Fibroblast of villous mesenchyme (primary cell): ENCODE results near the gene OPN4. TPM values are rescaled to one million over a fixed set of nuclear protein-coding genes. Genes with fewer than 3 reads are reported as not detected.

ENCODE experiments used
- DNase-seq: peaks from one replicate; pipeline ENCODE4 v3.0.0-alpha.2; 2010; ENCODE audit warnings: low read depth
- H3K4me3 ChIP-seq: 2 replicates; pipeline ENCODE4 v1.5.1; 2011; ENCODE audit warnings: low read depth, mild to moderate bottlenecking, low read length
- total RNA-seq: library from RNA; depleted of rRNA; stranded (reverse); fragments of >200 nt; gene quantifications from 2 replicates; pipeline ENCODE4 v1.2.3, GENCODE V29; 2012
- TF ChIP-seq, protein P1 (sequence below): IDR thresholded peaks from 2 replicates; pipeline ENCODE4 v1.5.1; 2012; ENCODE audit warnings: low read depth, mild to moderate bottlenecking, low read length; ENCODE audit not compliant: insufficient read depth

The OPN4 gene
- total RNA-seq, 1 donor: not detected

- TF ChIP-seq, protein P1, sequence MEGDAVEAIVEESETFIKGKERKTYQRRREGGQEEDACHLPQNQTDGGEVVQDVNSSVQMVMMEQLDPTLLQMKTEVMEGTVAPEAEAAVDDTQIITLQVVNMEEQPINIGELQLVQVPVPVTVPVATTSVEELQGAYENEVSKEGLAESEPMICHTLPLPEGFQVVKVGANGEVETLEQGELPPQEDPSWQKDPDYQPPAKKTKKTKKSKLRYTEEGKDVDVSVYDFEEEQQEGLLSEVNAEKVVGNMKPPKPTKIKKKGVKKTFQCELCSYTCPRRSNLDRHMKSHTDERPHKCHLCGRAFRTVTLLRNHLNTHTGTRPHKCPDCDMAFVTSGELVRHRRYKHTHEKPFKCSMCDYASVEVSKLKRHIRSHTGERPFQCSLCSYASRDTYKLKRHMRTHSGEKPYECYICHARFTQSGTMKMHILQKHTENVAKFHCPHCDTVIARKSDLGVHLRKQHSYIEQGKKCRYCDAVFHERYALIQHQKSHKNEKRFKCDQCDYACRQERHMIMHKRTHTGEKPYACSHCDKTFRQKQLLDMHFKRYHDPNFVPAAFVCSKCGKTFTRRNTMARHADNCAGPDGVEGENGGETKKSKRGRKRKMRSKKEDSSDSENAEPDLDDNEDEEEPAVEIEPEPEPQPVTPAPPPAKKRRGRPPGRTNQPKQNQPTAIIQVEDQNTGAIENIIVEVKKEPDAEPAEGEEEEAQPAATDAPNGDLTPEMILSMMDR: no peak
- no peak overlapping the region for H3K4me3 ChIP-seq
- DNase-seq: no peak
Measured at GRCh38 chr10:86657011-86657395, 2.7 kb downstream of the OPN4 start.

- H3K4me3 ChIP-seq: no peak overlapping the region
- no peak for DNase-seq
- TF ChIP-seq, protein P1: no peak
Measured at GRCh38 chr10:86657396-86658011, 3.2 kb downstream of the OPN4 start.

GRCh38 chr10:86658261-86658741, 4.0 kb downstream of the OPN4 start:
- no peak overlapping the region for H3K4me3 ChIP-seq
- TF ChIP-seq, protein P1: no peak
- no peak for DNase-seq

DNA sequence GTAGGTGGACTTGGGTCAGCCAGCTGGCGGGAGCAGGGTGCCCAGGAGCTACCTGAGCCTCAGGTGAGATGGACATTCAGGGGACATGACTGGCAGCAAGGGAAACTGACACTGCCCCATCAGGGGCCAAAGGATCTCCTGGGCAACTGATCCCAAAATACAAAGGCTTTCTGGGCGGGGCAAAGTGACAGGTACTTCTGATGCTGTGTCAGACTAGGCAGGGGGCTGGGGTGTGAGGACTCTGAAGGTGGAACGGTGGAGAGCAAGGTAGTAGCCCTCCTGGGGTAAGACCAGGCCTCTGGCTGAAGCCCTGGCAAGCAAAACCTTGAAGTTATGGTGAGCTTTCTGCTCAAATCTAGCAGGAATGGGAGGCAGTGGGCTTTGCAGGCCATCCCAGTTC, 4.4 kb downstream of the OPN4 start:
- DNase-seq: no peak
- H3K4me3 ChIP-seq: no peak overlapping the region
- TF ChIP-seq, protein P1: no peak

- H3K4me3 ChIP-seq: no peak overlapping the region
- TF ChIP-seq, protein P1: no peak
- DNase-seq: no peak
Measured at GRCh38 chr10:86659161-86659691, 4.9 kb downstream of the OPN4 start.

- H3K4me3 ChIP-seq: no peak overlapping the region
- DNase-seq: no peak
Measured at GRCh38 chr10:86659721-86660453, 5.5 kb downstream of the OPN4 start.

More at GRCh38 chr10:86659721-86660453, 5.5 kb downstream of the OPN4 start:
- TF ChIP-seq, protein P1: no peak
